Fibroblast of pulmonary artery (primary cell): ENCODE data around the gene INSIG1.

Experiments
- DNase-seq: peaks from one replicate; pipeline ENCODE4 v3.0.0-alpha.2; 2010; ENCODE audit warnings: low read depth
- H3K4me3 ChIP-seq: replicated peaks from 2 replicates; pipeline ENCODE4 v1.5.1; 2011; ENCODE audit warnings: low read depth, mild to moderate bottlenecking, control low read depth, low read length, moderate library complexity
- CTCF ChIP-seq: IDR thresholded peaks from 2 replicates; pipeline ENCODE4 v1.5.1; 2011; ENCODE audit warnings: mild to moderate bottlenecking, control low read depth, low read length, inconsistent platforms; ENCODE audit errors: missing control alignments

Gene INSIG1

GRCh38 chr7:155337946-155338631 is 40.4 kb downstream of the INSIG1 start:
- no peak for DNase-seq
- no peak overlapping the region for H3K4me3 ChIP-seq
- no peak for TF ChIP-seq CTCF

GRCh38 chr7:155338632-155339320 is 41.1 kb downstream of the INSIG1 start:
- no peak overlapping the region for H3K4me3 ChIP-seq
- no peak for DNase-seq
- TF ChIP-seq CTCF = no peak

GRCh38 chr7:155339474-155339873 is 41.8 kb downstream of the INSIG1 start:
- no peak for DNase-seq
- TF ChIP-seq CTCF = no peak
- H3K4me3 ChIP-seq = no peak overlapping the region

GRCh38 chr7:155340071-155340531 is 42.4 kb downstream of the INSIG1 start:
- no peak overlapping the region for H3K4me3 ChIP-seq
- TF ChIP-seq CTCF = no peak
- no peak for DNase-seq

GRCh38 chr7:155340721-155341120 is 43.0 kb downstream of the INSIG1 start:
- H3K4me3 ChIP-seq = no peak overlapping the region
- no peak for TF ChIP-seq CTCF
- DNase-seq = no peak

GRCh38 chr7:155341463-155341983 is 43.8 kb downstream of the INSIG1 start:
- DNase-seq = no peak
- no peak overlapping the region for H3K4me3 ChIP-seq
- no peak for TF ChIP-seq CTCF
